A549 treated with Mapracorat at 1 μM for 4 hours (cell line): Measurements from ENCODE around the gene PRKAA2. TPM values are rescaled to one million over a fixed set of nuclear protein-coding genes. Genes with fewer than 3 reads are reported as not detected.

Experiments
- total RNA-seq: library from RNA; stranded (reverse); fragments of 200-300 nt; extraction: Qiagen RNA extraction; gene quantifications from 5 replicates; pipeline ENCODE4 v1.2.3, GENCODE V29; 2022

The PRKAA2 gene
- 1.9 to 2.3 TPM (median 2.1 TPM) in 5 replicates for total RNA-seq

GRCh38 chr1:56644919-56645676, at the start of gene PRKAA2:
TSS of gene PRKAA2 (plus strand) at chr1:56645314. CDS start at chr1:56645388, 74 bp downstream.

Other genes with a start within 250 kb of the PRKAA2 start
- 25.2 to 31.7 TPM (median 27.9 TPM) in 5 replicates for gene PLPP3, start 65.8 kb upstream of the PRKAA2 start, total RNA-seq
- gene FYB2, start 174.1 kb downstream of the PRKAA2 start, total RNA-seq: not detected in 5 replicates
- not detected in 5 replicates for gene C8A, start 209.5 kb downstream of the PRKAA2 start, total RNA-seq